Gastrocnemius medialis (tissue), 4 donors: ENCODE measurements around the gene LRP2BP. TPM values are rescaled to one million over a fixed set of nuclear protein-coding genes. Genes with fewer than 3 reads are reported as not detected.

Source experiments
- ATAC-seq, 2 donors: fragments of 150-250 bp; one replicate each; pipeline ENCODE4 v1.9.1; 2016
- DNase-seq, 2 donors: peaks; one replicate each; pipeline ENCODE4 v3.0.0-alpha.2; 2019
- H3K27ac ChIP-seq, 4 donors: fragments of 200-600 bp; sonication (generic); 1 replicate in 1 of 4; 2 replicates in 3 of 4; pipeline ENCODE4 v1.5.1; 2016 to 2018; ENCODE audit warnings: mild to moderate bottlenecking in 2 of 4, moderate library complexity in 1 of 4
- H3K27me3 ChIP-seq, 3 donors: fragments of 200-600 bp; sonication (generic) in 2 of 3; 1 replicate in 1 of 3; 2 replicates in 2 of 3; pipeline versions ENCODE4 v1.5.1 to v1.6.0; 2016 to 2019; ENCODE audit warnings: mild to moderate bottlenecking in 1 of 3, moderate library complexity in 1 of 3
- H3K36me3 ChIP-seq, 2 donors: fragments of 200-600 bp; sonication (generic) in 1 of 2; one replicate each; pipeline ENCODE4 v1.5.1; 2017 to 2018
- H3K4me1 ChIP-seq, 2 donors: fragments of 200-600 bp; sonication (generic) in 1 of 2; one replicate each; pipeline ENCODE4 v1.5.1; 2016 to 2017; ENCODE audit warnings: mild to moderate bottlenecking in 2 of 2
- H3K4me3 ChIP-seq, 4 donors: fragments of 200-600 bp; sonication (generic) in 3 of 4; 1 replicate in 1 of 4; 2 replicates in 3 of 4; pipeline ENCODE4 v1.5.1; 2016 to 2019; ENCODE audit warnings: mild to moderate bottlenecking in 2 of 4
- H3K9me3 ChIP-seq, 3 donors: fragments of 200-600 bp; sonication (generic) in 2 of 3; 1 replicate in 1 of 3; 2 replicates in 2 of 3; pipeline ENCODE4 v1.5.1; 2016 to 2019
- CTCF ChIP-seq, 5 experiments: fragments of 450-650 bp in 3 of 5; fragments of 200-600 bp in 2 of 5; sonication (generic) in 2 of 5; IDR thresholded peaks in 4 of 5; conservative IDR thresholded peaks in 1 of 5; 1 replicate in 4 of 5; 2 replicates in 1 of 5; pipeline ENCODE4 v1.5.1; 2016 to 2019; ENCODE audit warnings: antibody characterized with exemption in 5 of 5, mild to moderate bottlenecking in 3 of 5, moderate library complexity in 3 of 5
- POLR2A ChIP-seq, 2 donors: fragments of 450-650 bp; IDR thresholded peaks; one replicate each; pipeline ENCODE4 v1.6.1; 2017; ENCODE audit warnings: antibody characterized with exemption in 2 of 2, mild to moderate bottlenecking in 2 of 2, moderate library complexity in 2 of 2
- in situ Hi-C, 4 donors: fragments of 200-750 bp; cut with MboI; loops; one replicate each; pipeline versions ENCODE4 v1.15.0 to v1.8.0; 2017; ENCODE audit warnings: low sequenced_read_pairs in 4 of 4
- intact Hi-C: fragments of 100-400 bp; cut with DNase I; formaldehyde crosslinking; loops from one replicate; pipeline ENCODE4 v1.15.1; 2023; ENCODE audit warnings: low total_unique reads
- total RNA-seq, 4 donors: library from RNA; depleted of rRNA; stranded (reverse); fragments of >200 nt; gene quantifications; one replicate each; pipeline versions ENCODE4 v1.1.0 to v1.2.3, GENCODE V29; 2016

Gene LRP2BP
- total RNA-seq, 4 donors from 2014 or later: 0.20 to 2.0 (median 0.51) TPM

DNA sequence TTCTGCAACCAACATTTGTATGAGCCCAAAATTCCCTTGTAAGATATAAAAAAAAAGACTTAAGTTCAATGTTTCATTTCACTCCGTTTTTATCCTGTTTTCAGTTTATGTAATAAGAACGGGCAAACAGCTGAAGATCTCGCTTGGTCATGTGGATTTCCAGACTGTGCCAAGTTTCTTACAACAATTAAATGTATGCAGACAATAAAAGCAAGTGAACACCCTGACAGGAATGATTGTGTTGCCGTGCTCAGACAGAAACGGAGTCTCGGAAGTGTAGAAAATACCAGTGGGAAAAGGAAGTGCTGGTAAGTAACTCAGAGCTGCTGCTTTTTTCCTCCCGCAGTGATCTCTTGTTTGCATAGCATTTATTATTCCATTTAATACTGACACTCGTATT is 3.7 kb upstream of the LRP2BP start:
- intact Hi-C loops (loop anchor here (1.0 to 10.0 kb wide), 6 partner anchors 71 to 1895 kb away; partner anchors contain the start of genes ACSL1 and ING2), in situ Hi-C loops (loop anchor here in 3 of 4 donors (10.0 to 25.0 kb wide), 2 partner anchors 187 to 195 kb away; partner anchors contain the start of genes CFAP97 (in 3 of the 3) and SNX25 (in 3 of the 3))
- no peaks in the 10 kb centered on the region for H3K27me3 ChIP-seq
- H3K27ac ChIP-seq: peak overlapping the region; percentile 50 to 100 (median 99)
- no peak for ATAC-seq
- no peak for TF ChIP-seq CTCF (IDR thresholded peaks at IDR 0.05 in 4 of 5, conservative IDR thresholded peaks at IDR 0.05 in 1 of 5)
- no peak for TF ChIP-seq POLR2A (IDR thresholded peaks at IDR 0.05)
- H3K4me3 ChIP-seq: no peak overlapping the region
- DNase-seq: no peak
- H3K9me3 ChIP-seq: no peaks in the 10 kb centered on the region
- H3K4me1 ChIP-seq: peaks cover 19 to 23% of the 10 kb centered on the region in 2 donors
- H3K36me3 ChIP-seq: peaks cover 4 to 44% of the 10 kb centered on the region in 2 donors

DNA sequence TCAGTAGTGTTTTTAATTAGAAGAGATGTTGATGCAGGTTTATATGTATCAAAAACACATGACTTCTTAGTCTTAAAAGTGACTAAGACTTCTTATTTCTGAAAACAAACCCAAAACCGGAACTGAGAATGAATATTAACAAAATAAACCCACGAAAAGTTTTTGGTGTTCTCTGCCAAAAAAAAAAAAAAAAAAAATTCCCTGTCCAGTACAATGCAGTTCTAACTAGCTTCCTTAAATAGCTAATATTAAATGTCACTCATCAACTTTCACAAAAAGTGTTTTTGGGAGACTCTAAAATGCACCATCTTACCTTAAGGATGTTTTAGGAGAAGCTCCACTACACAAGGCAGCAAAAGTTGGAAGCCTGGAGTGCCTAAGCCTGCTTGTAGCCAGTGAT is 2.9 kb upstream of the LRP2BP start:
- intact Hi-C loops (loop anchor here (1.0 to 10.0 kb wide), 6 partner anchors 72 to 1894 kb away; partner anchors contain the start of genes ACSL1 and ING2), in situ Hi-C loops (loop anchor here in 3 of 4 donors (10.0 to 25.0 kb wide), 2 partner anchors 186 to 194 kb away; partner anchors contain the start of genes CFAP97 (in 3 of the 3) and SNX25 (in 3 of the 3))
- DNase-seq (no peak), ATAC-seq (no peak)
- Histone ChIP-seq H3K4me3 (no peak overlapping the region), H3K27me3 (no peaks in the 10 kb centered on the region), H3K27ac (peak overlapping the region; percentile 98 to 100 (median 100)), H3K36me3 (peaks cover 4 to 44% of the 10 kb centered on the region in 2 donors), H3K4me1 (peaks cover 22 to 27% of the 10 kb centered on the region in 2 donors), H3K9me3 (no peaks in the 10 kb centered on the region)
- TF ChIP-seq POLR2A (IDR thresholded peaks at IDR 0.05) (no peak), CTCF (IDR thresholded peaks at IDR 0.05 in 4 of 5, conservative IDR thresholded peaks at IDR 0.05 in 1 of 5) (no peak)

GRCh38 chr4:185396724-185397385 is 1.1 kb upstream of the LRP2BP start, which contains the start of gene ANKRD37:
TSS of gene ANKRD37 (plus strand) at chr4:185396841. CDS start at chr4:185396924, 83 bp downstream.
- Histone ChIP-seq H3K4me3 (peak within 1 kb of the TSS; percentile 83 to 95 (median 90)), H3K27me3 (no peaks in the 10 kb centered on the region), H3K4me1 (peaks cover 22 to 28% of the 10 kb centered on the region in 2 donors), H3K36me3 (peaks cover 0 to 26% of the 10 kb centered on the region in 2 donors), H3K9me3 (no peaks in the 10 kb centered on the region), H3K27ac (peak within 1 kb of the TSS; percentile 98 to 100 (median 100))
- DNase-seq: peak; percentile 14 to 52
- TF ChIP-seq POLR2A (IDR thresholded peaks at IDR 0.05) (no peak), CTCF (IDR thresholded peaks at IDR 0.05 in 4 of 5, conservative IDR thresholded peaks at IDR 0.05 in 1 of 5) (no peak)
- in situ Hi-C loops (loop anchor here in 3 of 4 donors (10.0 to 25.0 kb wide), 2 partner anchors 185 to 192 kb away; partner anchors contain the start of genes CFAP97 (in 3 of the 3) and SNX25 (in 3 of the 3)), intact Hi-C loops (loop anchor here (1.0 to 10.0 kb wide), 8 partner anchors 28 to 1892 kb away; partner anchors contain the start of genes ACSL1, ING2, SLC25A4 and SNX25)
- ATAC-seq: peak; percentile 1 to 21

DNA sequence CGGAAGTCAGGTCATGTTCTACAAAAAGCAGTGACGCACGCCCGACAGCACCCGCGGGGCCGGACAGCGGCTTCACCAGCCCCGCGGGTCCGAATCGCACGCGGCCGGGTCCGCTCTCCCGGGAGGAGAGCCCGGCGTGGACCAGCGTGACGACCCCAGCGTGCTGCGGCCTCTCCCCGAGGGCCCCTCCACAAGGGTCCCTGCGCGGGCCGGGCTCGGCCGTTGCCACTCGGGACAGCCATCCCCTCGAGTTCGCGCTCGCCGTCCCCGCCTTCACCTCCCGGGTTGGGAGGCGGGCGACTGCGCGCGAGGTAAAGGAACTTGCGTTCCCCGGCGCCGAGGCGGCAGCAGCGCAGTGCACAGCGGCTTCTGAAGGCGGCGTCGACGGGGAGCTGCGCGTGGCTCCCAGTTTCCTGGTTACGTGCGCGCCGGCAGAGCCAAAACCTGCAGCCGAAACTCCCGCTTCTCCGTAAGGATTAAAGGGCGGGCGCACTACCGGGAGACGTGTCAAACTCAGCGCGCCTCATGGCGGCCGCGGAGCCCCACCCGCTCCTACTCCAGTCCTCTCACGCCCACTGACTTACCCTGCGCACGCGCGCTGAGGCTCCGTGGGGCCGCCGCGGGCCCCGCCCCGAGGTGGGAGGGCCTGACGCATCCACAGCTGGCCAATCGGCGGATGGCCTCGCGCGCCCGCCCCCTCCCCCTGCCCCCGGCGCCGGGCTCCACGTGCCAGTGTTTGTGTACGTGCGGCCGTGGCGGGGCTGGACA is 416 bp upstream of the LRP2BP start:
- peaks cover 0 to 19% of the 10 kb centered on the region in 2 donors for H3K36me3 ChIP-seq
- in situ Hi-C loops (loop anchor here in 3 of 4 donors (10.0 to 25.0 kb wide), 2 partner anchors 184 to 191 kb away; partner anchors contain the start of genes CFAP97 (in 3 of the 3) and SNX25 (in 3 of the 3)), intact Hi-C loops (loop anchor here (1.0 to 10.0 kb wide), 8 partner anchors 29 to 1891 kb away; partner anchors contain the start of genes ACSL1, ING2, SLC25A4 and SNX25)
- H3K27me3 ChIP-seq: no peaks in the 10 kb centered on the region
- TF ChIP-seq CTCF (IDR thresholded peaks at IDR 0.05 in 4 of 5, conservative IDR thresholded peaks at IDR 0.05 in 1 of 5) (peak in 1 of 5 experiments; percentile 17), POLR2A (IDR thresholded peaks at IDR 0.05) (peak; percentile 88 to 94)
- no peaks in the 10 kb centered on the region for H3K9me3 ChIP-seq
- H3K27ac ChIP-seq: peak overlapping the region; percentile 98 to 100 (median 100)
- H3K4me1 ChIP-seq: peaks cover 22 to 28% of the 10 kb centered on the region in 2 donors
- peak overlapping the region; percentile 83 to 95 (median 90) for H3K4me3 ChIP-seq
- ATAC-seq: peak; percentile 87 to 92
- DNase-seq: peak; percentile 95 to 98
